ENCODE data around the gene EIF4A2. TPM values are rescaled to one million over a fixed set of nuclear protein-coding genes. Genes with fewer than 3 reads are reported as not detected.
"Not testable (repeated sequence)": the region's sequence is repeated elsewhere in the genome, so short reads cannot be mapped to it uniquely, and the experiment has no call there.

EIF4A2 gene
- total RNA-seq, 1 donor from 2014 or later = 233 TPM

DNA sequence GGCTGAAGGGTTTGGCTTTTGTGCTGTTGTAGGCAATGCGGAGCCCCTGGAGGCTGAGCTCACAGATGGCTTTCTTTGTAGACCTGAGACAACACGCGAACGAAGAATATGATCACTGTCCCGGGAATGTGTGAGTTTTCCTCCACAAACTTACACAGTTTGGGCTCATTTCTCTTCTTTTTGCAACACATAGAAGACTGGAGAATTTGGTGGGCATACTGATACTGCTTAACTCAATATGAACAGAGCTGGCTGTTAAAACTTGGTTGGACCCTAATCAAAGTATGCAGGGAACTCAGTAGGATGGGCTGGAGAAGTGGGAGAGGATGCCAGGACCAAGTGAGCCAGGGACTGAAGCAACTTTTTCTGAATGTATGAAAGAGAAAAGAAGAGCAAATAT, 35.1 kb downstream of the EIF4A2 start:
- no peak for DNase-seq (ENCODE audit: extremely low read depth, low read depth, low spot score)

DNA sequence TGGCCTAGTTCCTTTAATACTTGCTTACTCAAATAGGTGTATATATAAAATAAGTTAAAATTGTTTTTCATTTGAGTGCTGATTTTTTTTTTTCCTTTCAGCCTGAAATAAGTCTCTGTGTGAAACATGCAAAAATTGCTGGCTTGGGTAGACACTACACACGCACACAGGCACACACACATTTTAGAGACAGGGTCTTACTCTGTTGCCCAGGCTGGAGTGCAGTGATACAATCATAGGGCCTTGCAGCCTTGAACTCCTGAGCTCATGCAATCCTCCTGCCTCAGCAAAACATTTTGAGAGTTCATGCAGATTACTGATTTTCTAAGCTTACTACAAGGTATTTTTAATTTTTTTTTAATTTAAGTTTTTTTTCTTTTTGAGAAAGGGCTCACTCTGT, 35.6 kb downstream of the EIF4A2 start:
- DNase-seq (ENCODE audit: extremely low read depth, low read depth, low spot score) = no peak

DNA sequence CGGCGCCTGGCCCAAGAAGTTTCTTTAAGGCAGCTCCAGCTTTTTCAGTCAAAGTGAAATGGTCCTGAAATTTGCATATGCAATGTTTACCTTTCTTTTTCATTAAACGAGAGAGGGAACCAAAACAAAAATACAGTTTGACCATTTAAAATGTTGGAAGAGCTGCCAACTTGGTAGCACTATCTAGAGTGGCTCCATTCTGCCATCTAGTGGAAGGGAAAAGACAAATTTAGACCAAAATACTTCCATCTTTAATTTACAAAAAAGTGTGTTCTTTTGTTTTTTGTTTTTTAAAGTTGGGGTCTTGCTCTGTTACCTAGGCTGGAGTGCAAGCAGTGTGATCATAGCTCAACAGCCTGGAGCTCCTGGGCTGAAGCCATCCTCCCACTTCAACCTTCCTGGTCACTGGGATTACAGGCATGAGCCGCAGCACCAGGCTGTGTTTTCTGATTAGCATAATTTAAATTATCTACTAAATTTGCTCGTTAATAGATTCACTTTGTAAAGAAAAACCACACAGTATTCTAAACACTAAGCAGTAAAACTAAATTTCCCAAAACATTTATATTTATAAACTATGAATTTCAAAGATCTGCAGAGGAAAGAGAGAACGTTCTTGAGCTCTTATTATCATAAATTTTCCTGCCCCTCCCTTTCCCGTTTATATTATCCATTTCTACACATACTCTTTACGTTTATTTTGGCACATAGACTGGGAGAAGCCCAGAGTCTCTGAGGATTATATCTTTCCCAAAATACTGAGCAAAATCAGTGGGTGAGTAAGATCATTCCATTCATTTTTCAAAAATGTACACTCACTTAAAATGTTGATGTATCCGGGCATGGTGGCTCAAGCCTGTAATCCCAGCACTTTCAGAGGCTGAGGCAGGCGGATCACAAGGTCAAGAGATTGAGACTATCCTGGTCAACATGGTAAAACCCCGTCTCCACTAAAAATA, 38.3 kb downstream of the EIF4A2 start:
- no peak for DNase-seq (ENCODE audit: extremely low read depth, low read depth, low spot score)

DNA sequence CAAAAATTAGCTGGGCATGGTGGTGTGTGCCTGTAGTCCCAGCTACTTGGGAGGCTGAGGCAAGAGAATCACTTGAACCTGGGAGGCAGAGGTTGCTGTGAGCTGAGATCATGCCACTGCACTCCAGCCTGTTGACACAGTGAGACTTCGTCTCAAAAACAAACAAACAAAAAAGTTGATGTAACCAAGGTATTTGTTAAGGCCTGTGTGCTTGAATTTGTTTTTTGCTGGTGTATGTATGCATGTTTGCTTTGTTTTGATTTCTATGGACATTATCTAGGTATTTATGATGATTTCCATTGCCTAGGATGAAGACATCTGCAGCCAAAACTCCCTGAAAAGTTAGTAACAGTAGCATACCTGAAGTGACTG, 39.0 kb downstream of the EIF4A2 start:
- DNase-seq (ENCODE audit: extremely low read depth, low read depth, low spot score) = not testable (repeated sequence)

DNA sequence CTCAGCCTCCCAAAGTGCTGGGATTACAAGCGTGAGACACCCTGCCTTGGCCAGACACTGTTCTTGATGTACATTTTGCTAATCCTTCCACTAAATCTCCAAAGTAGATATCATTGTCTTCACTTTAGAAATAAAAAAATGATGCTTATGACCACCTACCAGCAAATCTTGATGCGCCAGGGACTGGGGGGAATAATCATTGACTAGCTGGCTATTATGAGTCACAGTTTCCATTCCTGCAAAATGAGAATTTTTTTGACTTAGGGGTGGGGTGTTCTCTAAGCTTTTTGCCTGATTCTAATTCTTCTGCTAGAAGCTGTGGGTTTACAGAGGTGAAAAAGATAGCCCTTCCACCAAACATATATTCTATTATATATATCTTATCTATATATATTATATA, 40.0 kb downstream of the EIF4A2 start:
- no peak for DNase-seq (ENCODE audit: extremely low read depth, low read depth, low spot score)

DNA sequence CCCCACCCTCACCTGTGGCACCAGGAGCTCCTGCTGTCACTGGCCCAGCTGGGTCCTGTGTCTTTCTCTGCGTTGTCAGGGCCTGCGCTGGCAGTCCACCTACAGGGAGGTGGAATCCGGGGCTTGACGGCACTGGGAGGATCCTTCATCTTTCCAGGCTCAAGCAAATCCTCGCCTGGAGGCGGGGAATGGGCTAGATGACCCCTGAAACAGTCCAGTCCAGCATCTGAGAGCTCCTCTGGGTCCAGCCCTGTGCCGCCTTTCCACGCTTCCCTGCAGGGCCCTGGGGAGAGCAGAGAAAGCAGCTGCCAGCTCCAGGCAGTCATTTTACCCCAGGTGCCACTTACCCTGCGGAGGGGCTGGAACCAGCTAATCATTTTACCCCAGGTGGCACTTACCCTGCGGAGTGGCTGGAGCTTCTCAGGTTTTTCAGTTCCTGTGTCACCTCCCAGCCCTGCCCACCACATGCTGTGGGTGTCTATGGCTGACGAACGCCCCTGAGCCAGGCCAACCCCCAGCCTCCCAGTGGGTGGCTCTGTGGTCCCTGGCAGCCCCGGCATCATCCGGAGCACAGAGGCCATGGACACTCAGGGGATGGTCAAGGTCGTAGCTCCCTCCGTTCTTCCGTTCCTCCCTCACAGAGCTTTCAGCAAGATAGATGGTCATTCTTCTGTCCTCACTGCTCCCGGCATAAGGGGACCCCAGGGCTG, 41.2 kb downstream of the EIF4A2 start:
- no peak for DNase-seq (ENCODE audit: extremely low read depth, low read depth, low spot score)

DNA sequence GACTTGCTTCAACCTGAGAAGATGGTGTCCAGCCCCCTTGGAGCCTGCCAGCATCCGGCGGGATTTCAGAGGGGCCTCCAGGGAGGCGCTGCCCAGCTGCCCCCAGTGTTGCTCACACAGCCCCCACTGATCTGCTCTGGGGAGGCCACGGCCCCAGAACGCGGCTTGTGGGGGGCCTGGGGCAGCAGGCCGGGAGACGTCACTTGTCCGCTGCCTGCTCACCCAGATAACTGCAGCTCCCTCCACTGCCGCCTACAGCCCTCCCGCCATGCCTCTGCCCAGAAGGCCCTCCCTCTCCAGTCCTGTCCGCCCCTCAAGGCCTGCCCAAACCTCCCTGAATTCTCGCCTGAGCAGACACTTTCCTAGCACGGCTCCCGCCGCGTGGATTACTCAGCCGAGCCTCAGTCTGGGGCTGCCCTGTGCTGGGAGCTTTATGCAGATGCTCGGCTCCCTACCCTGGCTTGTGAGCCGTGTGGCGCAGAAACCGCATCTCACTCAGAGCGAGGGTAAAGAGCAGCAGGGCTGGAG, 42.0 kb downstream of the EIF4A2 start:
- DNase-seq (ENCODE audit: extremely low read depth, low read depth, low spot score) = no peak

DNA sequence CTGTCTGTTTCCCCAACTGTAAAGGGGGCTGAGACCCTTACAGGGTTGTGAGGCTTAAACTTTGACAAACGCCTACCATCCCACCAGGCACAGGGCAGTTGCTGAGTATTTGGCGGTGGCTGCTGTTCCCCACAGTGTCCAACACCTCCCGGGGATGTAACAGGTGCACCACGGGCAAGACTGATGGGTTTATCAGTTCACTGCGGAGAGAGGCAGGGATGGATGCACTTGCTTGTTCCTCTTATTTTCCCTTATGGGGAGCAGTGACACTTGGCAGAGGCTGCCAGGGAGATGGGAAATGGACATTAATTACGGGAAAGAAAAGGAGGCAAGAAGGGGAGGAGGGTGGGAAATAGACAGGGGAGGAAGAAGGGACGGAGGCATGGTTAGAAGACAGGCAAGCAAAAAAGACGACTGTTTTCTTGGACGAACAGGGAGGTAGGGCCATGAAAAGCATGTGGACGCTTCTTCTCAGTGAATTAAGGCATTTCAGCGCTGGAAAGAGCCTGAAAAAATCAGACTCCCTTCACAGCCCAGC, 42.6 kb downstream of the EIF4A2 start:
- no peak for DNase-seq (ENCODE audit: extremely low read depth, low read depth, low spot score)

DNA sequence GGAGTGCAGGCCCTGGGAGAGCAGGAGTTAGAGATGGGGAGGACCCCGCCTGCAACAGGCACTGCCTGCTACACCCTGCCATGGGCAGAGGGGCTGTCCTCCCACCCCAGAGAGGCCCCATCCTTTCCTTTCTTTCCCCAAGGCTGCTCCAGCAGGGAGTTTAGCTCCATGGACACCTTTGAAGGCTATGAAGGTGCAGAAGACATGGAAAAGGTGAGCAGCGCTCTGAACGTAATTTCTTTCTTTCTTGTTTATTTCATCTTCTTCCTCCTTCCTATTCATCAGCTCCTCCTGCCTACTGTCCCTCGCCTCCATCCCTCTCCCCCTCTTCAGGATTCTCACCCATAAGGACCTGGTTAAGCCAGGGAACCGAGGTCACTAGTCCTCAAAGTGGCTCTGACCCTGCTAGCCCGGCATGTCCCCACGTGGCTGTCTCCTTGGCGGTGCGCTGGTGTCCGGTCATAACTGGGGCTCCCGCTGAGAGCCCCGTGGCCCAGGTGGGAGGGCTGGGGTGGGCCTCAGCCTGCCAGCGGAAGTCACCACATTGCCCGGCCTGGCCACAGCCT, 43.1 kb downstream of the EIF4A2 start:
- no peak for DNase-seq (ENCODE audit: extremely low read depth, low read depth, low spot score)

DNA sequence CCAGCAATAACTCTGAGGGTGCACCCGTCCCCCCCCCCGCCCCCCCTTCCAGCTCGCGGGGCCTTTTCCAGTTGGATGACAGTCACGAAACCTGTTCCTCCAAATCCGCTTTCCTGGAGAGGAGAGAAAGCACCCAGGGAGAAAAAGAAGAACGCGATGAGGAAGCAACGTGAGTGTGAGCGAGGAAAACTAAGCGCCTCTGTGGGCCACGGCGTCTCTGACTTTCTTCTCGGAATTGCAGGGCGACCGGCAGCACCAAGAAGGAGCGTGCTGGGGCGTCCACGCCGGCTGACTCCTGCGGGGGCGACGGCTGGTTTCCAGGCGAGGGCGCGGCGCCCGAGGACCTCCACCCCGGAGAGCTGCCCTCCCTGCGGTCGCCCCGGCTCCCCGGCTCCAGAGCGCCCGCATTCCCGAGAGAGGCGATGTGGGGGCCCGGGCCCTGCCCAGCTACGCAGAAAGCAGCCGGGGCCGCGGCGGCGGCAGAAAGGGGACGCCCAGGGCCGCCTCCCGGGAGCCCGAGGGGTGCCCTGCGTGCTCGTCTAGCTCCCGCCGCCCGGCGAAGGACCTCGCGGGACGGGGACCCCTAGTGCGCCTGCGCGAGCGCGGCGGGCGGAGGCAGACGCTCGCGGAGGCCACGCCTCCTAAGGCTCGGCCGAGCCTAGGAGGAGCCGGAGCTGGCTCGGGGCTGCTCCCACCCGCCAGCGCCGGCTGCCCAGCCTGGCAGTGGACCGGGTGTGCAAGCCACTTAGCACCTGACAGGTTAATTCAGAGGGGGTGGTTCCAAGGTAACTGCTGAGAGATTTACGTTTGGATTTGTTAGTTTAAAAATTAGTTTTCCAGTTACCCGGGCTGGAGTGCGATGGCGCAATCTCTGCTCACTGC, 43.8 kb downstream of the EIF4A2 start:
- DNase-seq (ENCODE audit: extremely low read depth, low read depth, low spot score) = no peak

DNA sequence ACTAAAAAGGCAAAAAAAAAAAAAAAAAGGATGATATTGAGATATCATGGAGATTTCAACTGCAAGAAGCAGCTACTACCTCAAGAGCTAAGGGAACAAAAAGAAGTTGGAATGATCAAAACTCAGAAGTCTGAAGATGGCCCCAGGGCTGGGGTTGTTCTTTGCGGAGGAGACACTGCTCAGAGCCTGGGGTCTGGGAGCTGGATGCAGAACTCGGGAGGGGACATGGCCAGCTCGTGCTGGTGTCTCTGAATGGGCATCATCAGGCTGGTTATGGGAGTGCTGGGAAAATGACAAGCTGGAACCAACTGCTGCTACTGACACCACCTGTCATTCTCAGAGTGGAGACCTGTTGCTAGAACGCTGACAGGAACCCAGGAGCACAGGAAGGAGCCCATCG, 45.0 kb downstream of the EIF4A2 start:
- DNase-seq (ENCODE audit: extremely low read depth, low read depth, low spot score) = no peak

DNA sequence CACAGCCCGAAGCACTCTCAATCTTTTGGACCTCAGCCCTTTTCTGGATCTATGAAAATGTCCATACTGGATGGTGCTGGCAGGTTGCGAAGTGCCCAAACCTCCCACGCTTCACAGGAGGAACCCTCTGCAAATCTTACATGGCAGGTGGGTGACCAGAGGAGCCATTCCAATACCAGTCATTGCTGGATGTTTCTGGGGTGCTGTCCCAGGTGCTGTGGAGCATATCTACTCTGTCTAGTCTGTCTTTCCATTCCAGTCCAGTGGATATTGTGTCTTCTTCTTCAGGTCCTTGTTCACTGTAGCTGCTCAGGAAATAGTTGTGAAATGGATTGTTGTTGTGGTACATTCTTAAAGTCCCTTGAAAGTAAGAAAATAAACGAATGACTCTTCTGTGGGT, 48.4 kb downstream of the EIF4A2 start:
- no peak for DNase-seq (ENCODE audit: extremely low read depth, low read depth, low spot score)

DNA sequence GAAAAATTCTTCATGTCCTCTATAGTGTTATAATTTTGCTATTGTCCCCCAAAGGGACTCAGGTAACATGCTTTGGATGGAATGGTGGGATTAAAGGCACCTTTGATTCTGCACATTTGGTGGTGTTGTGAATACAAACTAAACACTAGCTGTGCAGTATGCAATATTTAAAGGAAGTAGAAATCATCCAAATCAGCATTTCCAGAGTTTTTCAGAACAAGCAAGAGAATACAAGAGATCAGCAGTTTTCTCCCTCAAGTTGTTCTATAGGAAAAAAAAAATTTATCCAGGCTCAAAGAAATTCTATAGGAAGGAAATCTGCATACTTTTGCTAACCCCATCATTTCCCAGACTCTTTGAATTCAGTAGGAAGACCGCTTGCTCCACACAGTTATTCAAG, 48.9 kb downstream of the EIF4A2 start:
- DNase-seq (ENCODE audit: extremely low read depth, low read depth, low spot score) = no peak

Other genes starting within 250 kb of the EIF4A2 start
- 3.3 and 4.5 TPM in 2 replicates for gene CRYGS, start 239.2 kb upstream of the EIF4A2 start, total RNA-seq
- 12.4 and 16.1 TPM in 2 replicates for gene TBCCD1, start 216.2 kb upstream of the EIF4A2 start, total RNA-seq
- 63.6 and 101 TPM in 2 replicates for gene DNAJB11, start 212.9 kb upstream of the EIF4A2 start, total RNA-seq
- gene AHSG, start 170.5 kb upstream of the EIF4A2 start, total RNA-seq = not detected in 2 replicates
- not detected in 2 replicates for gene FETUB, start 143.2 kb upstream of the EIF4A2 start, total RNA-seq
- gene HRG, start 117.6 kb upstream of the EIF4A2 start, total RNA-seq = not detected in 2 replicates
- gene KNG1, start 66.2 kb upstream of the EIF4A2 start, total RNA-seq = not detected in 2 replicates
- gene RFC4, start 22.9 kb downstream of the EIF4A2 start, total RNA-seq = 15.4 and 27.3 TPM in 2 replicates
- not detected in 2 replicates for gene ADIPOQ, start 59.1 kb downstream of the EIF4A2 start, total RNA-seq
- 81.4 and 89.0 TPM in 2 replicates for gene ST6GAL1, start 146.9 kb downstream of the EIF4A2 start, total RNA-seq